NK-92 treated with Interleukin-12 subunit alpha and Interleukin-12 subunit beta, amount 100 ng/mL, for 24 hours (cell line): ENCODE data around the gene LRFN2.
A peak's percentile ranks its signal among the peaks of the same experiment; 100 is the strongest.

ENCODE experiments used
- DNase-seq: peaks from one replicate; lab custom pipeline; 2025; lab: John Stamatoyannopoulos, UW

The LRFN2 gene

GRCh38 chr6:40516429-40516828 is 70.7 kb downstream of the LRFN2 start:
- DNase-seq, result no peak

DNA sequence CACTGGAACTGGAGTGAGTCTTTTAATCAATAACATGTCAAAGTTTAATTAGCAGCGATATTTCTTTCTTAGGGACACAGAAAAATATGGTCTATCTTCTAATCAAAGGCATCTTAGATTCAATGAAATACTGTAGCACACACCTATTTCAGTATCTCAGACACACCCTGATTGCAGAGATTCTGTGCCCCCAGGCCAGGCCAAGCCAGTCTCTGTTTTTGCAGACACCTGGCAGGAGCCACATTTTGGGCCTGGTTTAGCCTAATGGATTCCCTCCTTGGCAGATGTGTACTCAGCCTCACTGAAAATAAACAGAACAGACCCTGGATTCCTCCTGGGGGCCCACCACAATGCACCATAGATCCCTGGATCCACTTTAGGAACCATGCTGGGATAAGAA is 74.8 kb downstream of the LRFN2 start:
- no peak for DNase-seq

- DNase-seq, result no peak
These were observed 75.3 kb downstream of the LRFN2 start for GRCh38 chr6:40511884-40512283.

GRCh38 chr6:40510442-40510841 is 76.7 kb downstream of the LRFN2 start:
- no peak for DNase-seq

DNA sequence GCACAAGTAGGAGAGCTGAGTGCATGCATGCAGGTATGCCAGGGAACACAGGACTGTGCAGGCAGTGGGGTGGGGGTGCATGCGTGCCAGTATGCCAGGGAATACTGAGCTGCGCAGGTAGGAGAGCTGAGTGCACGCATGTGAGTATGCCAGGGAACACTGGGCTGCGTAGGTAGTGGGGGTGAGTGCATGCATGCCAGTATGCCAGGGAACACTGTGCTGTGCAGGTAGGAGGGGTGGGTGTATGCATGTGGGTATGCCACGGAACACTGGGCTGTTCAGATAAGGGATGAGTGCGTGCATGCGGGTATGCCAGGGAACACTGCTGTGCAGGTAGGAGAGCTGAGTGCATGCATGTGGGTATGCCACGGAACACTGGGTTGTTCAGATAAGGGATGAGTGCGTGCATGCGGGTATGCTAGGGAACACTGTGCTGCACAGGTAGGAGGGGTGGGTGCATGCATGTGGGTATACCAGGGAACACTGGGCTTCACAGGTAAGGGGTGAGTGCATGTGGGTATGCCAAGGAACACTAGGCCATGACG is 77.4 kb downstream of the LRFN2 start:
- DNase-seq, result no peak

GRCh38 chr6:40509086-40509485 is 78.1 kb downstream of the LRFN2 start:
- DNase-seq, result peak; percentile 45

DNA sequence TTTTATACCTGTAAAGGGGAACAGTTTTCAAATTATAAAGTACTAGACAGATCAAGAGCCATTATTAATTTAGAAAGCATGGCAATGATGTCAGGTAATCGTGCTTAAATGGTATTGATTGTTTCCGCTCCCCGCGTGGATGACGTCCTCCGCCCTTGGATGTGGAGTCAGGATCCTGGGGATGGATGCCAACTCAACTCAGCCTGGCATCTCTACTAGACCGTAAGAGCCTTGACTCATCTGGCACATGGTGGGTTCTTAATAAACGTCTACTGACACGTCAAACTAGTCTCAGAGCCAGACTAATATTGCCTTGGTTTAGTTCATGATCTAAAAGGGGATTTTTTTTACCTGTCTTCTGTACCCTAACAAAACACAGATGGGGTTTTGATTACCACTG is 80.2 kb downstream of the LRFN2 start:
- no peak for DNase-seq

DNA sequence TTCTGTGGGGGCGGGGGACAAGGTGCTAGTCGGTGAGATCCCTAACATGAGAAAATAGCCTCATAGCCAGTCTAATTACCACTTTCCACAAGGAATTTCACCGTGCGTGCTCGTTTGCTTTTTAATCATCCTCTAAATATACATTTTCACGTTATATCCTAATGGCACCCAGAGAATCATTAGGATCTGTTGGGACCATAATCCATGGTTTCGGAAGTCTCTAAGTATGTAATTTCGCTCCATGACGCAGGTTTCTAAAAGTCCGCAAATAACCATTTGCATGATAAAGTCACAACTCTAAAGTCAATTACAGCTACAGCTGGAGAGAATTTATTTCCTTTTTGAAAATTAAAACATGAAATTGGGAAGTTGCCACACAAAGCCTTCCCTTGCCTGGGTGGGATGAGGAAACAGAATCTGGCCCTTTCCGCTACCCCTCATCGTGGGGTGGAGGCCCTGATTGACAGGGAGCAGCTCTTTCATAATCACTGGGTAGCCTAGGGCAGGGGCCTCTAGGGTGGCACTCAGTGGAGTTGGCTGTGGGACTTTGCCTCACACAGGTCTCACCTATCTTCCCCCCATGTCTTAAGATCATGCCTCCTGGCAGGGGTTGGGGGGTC is 81.9 kb downstream of the LRFN2 start:
- no peak for DNase-seq

DNA sequence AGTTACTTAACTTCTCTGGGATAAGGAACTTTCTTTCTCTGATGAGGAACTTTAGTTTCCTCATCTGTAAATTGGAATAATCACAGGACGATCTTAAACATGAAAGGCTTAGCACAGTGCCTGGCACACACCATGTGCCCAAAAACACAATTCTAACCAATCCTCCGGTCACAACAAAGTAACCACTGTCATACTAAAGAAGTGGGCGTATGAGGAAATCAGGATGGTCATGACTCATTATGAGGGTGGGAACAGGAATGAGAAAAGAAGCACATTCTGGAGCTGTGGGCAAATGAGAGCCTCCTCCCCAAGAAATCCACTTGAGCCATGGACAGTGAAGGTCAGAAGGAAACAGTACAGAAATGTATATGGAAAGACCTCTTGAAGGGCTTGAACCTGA is 82.9 kb downstream of the LRFN2 start:
- no peak for DNase-seq

DNA sequence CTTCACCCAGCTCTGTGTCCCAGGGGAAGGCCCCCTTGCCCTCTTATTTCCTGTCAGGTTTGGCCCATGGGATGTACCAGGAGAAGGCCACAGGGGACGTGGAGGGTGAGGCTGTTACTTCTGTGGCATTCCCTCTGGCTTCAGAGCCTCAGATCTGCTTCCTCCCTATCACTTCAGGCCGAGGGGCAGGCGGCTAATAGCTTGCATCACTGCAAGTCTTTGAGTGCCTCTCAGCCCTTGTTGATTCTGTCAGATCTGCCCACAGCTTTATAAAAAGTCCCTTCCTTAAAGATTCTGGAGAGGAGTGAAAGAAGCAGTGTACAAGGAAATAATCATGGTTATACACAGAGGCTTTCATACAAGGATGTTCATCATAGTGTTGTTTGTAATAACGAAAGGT is 86.9 kb downstream of the LRFN2 start:
- DNase-seq, result no peak

- no peak for DNase-seq
These were observed 87.9 kb downstream of the LRFN2 start for GRCh38 chr6:40499215-40499614.

GRCh38 chr6:40498148-40498547 is 89.0 kb downstream of the LRFN2 start:
- DNase-seq, result no peak

- DNase-seq, result no peak
These were observed 95.0 kb downstream of the LRFN2 start for GRCh38 chr6:40492187-40492586.

DNA sequence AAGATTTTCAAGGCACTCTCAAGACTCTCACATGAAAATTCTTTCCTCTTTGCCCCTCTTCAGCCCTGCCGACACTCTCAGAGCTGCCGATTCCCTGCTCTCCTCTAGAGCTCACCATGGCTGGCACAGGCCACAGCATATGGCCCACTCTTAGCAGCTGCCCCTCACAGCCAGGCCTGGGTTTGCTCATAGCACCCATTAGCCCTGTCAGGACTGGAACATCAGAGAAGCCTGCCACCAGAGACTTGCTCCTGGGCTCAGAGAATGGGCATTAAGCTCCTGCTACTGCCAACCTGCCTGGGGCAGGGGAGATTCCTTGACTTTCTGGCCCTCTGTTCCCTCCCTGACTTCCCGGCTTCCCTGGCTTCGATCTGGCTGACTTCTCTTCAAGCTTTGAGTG is 96.7 kb downstream of the LRFN2 start:
- DNase-seq, result no peak

- no peak for DNase-seq
These were observed 97.4 kb downstream of the LRFN2 start for GRCh38 chr6:40489798-40490197.

DNA sequence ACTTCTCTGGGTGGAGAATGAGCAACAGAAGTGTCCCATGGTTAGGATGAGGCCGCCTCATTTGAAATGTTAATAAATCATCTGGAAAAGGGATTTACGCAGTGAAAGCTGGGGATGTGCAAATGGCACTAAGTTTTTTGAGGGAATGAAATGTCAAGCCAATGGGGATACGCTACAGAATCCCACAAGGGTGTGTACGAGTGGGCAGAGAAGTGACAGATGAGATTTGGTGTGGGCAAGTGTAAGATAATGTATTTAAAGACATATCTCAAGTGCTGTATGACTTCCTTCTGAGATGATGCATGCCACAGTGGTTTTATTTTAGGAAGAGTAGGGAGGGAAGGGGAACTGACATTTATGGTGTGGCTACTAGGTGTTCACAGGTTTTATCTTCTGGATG is 100.6 kb downstream of the LRFN2 start:
- no peak for DNase-seq

- no peak for DNase-seq
These were observed 101.4 kb downstream of the LRFN2 start for GRCh38 chr6:40485795-40486194.

DNA sequence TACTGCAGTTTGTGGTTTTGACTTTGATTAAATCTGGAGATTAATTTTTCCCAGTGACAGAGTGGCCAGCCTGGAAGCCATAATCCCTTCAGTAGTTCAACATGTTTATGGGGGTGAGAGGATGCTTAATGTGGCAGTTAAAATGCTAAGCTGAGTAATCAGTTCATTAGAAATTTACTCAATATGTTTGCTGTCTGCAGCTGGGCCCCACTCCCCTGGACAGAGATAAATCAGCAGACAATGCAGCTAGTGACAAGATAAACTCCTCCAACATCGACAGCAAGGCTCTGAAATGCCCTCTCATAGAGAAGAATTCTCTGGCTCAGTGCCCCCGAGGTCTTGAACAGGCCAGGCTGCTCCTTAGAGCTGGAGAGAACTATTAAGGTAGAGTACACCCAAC is 101.9 kb downstream of the LRFN2 start:
- no peak for DNase-seq

GRCh38 chr6:40484066-40484465 is 103.1 kb downstream of the LRFN2 start:
- DNase-seq, result no peak

- no peak for DNase-seq
These were observed 104.6 kb downstream of the LRFN2 start for GRCh38 chr6:40482532-40482931.

- DNase-seq, result no peak
These were observed 106.5 kb downstream of the LRFN2 start for GRCh38 chr6:40480678-40481077.

GRCh38 chr6:40479706-40480105 is 107.5 kb downstream of the LRFN2 start:
- no peak for DNase-seq

DNA sequence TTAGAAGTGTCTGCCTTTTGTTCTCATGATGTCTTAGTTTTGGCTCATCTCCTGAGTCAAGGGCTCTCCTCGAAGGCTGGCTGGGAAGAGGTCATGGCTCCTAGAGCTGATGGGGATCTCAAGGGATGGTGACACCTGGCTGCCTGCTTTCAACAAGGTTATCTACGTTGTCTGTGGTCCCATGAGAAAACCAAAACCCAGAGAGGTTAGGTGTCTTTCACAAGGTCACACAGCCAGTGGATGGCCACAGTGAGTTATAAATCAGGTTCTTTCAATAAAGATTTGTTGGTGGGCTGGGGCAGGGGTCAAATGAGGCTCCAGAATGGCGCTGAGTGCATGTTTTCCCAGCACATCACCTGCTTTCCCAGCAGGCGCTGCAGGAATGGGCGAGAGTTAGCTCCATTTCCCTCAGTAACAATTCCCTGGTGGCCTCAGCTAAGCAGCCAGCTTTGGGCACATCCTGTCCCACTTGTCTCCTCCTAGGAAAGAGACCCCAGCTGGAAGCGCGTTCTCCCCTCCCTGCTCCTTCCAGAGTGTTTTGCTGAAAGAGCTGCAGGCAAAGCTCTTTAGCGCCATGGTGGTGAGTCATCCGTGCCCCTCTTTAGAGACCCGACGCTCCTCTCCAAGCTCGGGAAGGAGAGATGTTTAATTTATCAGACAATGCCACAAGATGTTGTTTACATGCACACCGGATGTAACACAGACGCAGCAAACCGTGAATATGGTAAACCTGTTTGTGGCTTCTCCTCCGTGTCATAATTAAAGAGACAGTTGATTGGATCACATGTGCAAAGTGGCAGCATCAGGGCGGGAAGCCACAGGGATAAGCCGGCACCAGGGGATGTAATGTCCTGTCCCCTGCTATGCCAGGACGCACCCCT is 109.7 kb downstream of the LRFN2 start:
- no peak for DNase-seq
